HepG2 (cell line): ENCODE measurements around the gene CLMP. TPM values are rescaled to one million over a fixed set of nuclear protein-coding genes. Genes with fewer than 3 reads are reported as not detected.
"Not testable (repeated sequence)": the region's sequence is repeated elsewhere in the genome, so short reads cannot be mapped to it uniquely, and the experiment has no call there.

Source experiments
- ATAC-seq: fragments of 200-7000 bp; cut with Tn5 transposase; 3 replicates; pipeline ENCODE4 v1.9.1; 2020; ENCODE audit warnings: mild to moderate bottlenecking, moderate library complexity
- BruUV-seq: library from RNA; stranded (reverse); fragments of 400-500 nt; replicated peaks from 2 replicates; lab custom pipeline; 2021; lab: Mats Ljungman, UMichigan
- CTCF ChIA-PET: fragments of 300-600 bp; formaldehyde crosslinking; extraction: SDS; loops from one replicate; lab custom pipeline; 2021; ENCODE audit warnings: low total read pairs, inconsistent platforms, low intra/inter-chr PET ratio; lab: Yijun Ruan, JAX
- POLR2A ChIA-PET: fragments of 350-600 bp; sonication (Branson Sonifier 250); formaldehyde crosslinking; loops from one replicate; lab custom pipeline; 2020; ENCODE audit warnings: antibody characterized with exemption, inconsistent platforms; lab: Yijun Ruan, JAX
- DNase-seq: peaks from one replicate; pipeline ENCODE4 v3.0.0-alpha.2; 2015; ENCODE audit warnings: low spot score
- FAIRE-seq: peaks from 3 replicates; lab custom pipeline; 2011; peaks lifted over from hg19 to GRCh38; lab: Jason Lieb, UNC
- H2AFZ ChIP-seq: one replicate; pipeline ENCODE4 v1.6.1; 2011; ENCODE audit warnings: low read length, inconsistent platforms
- H3K27ac ChIP-seq: fragments of 300-600 bp; 3 replicates; pipeline ENCODE4 v1.8.0; 2011; ENCODE audit warnings: mixed run types, mild to moderate bottlenecking, mixed read lengths, low read length, inconsistent platforms; ENCODE audit not compliant: insufficient read depth; ENCODE audit errors: extremely low read length
- H3K27me3 ChIP-seq, 2 experiments: fragments of 200-600 bp in 1 of 2; 2 replicates in 1 of 2; 3 replicates in 1 of 2; pipeline versions ENCODE4 v1.6.0 to v1.8.0; 2011; ENCODE audit warnings: low read length in 2 of 2, mild to moderate bottlenecking in 2 of 2, moderate library complexity in 2 of 2, inconsistent platforms in 1 of 2; ENCODE audit not compliant: insufficient read depth in 2 of 2, control insufficient read depth in 1 of 2
- H3K36me3 ChIP-seq, 2 experiments: fragments of 200-600 bp in 1 of 2; replicated peaks in 1 of 2; 2 replicates in 1 of 2; 3 replicates in 1 of 2; pipeline versions ENCODE4 v1.5.1 to v1.8.0; 2011; ENCODE audit warnings: low read length in 2 of 2, inconsistent platforms in 1 of 2; ENCODE audit not compliant: insufficient read depth in 2 of 2, control insufficient read depth in 1 of 2
- H3K4me1 ChIP-seq: 2 replicates; pipeline ENCODE4 v1.5.1; 2012; ENCODE audit warnings: low read length, inconsistent platforms; ENCODE audit not compliant: insufficient read depth
- H3K4me2 ChIP-seq: 2 replicates; pipeline ENCODE4 v1.6.0; 2011; ENCODE audit warnings: low read depth, low read length, inconsistent platforms
- H3K4me3 ChIP-seq, 3 experiments: fragments of 200-600 bp in 1 of 3; sonication (generic), shearing (Covaris generic) in 1 of 3; replicated peaks in 1 of 3; 2 replicates each; pipeline ENCODE4 v1.5.1; 2011 to 2016; ENCODE audit warnings: low read length in 3 of 3, inconsistent platforms in 2 of 3, low read depth in 2 of 3, mild to moderate bottlenecking in 2 of 3, control low read depth in 1 of 3, mixed read lengths in 1 of 3; ENCODE audit not compliant: insufficient read depth in 1 of 3
- H3K79me2 ChIP-seq: one replicate; pipeline ENCODE4 v1.6.1; 2011; ENCODE audit warnings: low read length, inconsistent platforms; ENCODE audit not compliant: insufficient read depth
- H3K9ac ChIP-seq: 2 replicates; pipeline ENCODE4 v1.6.0; 2011; ENCODE audit warnings: mild to moderate bottlenecking, low read depth, low read length, inconsistent platforms; ENCODE audit not compliant: insufficient read depth
- H3K9me3 ChIP-seq: 2 replicates; pipeline ENCODE4 v1.5.1; 2012; ENCODE audit warnings: mild to moderate bottlenecking, low read length
- H4K20me1 ChIP-seq: 2 replicates; pipeline ENCODE4 v1.6.0; 2011; ENCODE audit warnings: inconsistent platforms, mild to moderate bottlenecking, low read length, moderate library complexity; ENCODE audit not compliant: insufficient read depth
- AHR ChIP-seq: IDR thresholded peaks from 2 replicates; pipeline ENCODE4 v1.6.1; 2018; ENCODE audit warnings: missing genetic modification reagents, missing compliant biosample characterization
- TERF1 ChIP-seq: sonication (generic); formaldehyde crosslinking; IDR thresholded peaks from 2 replicates; pipeline ENCODE4 v1.8.0; 2022; ENCODE audit warnings: mild to moderate bottlenecking, missing genetic modification reagents, moderate library complexity
- ZBTB43 ChIP-seq: sonication (generic); formaldehyde crosslinking; conservative IDR thresholded peaks from 2 replicates; pipeline ENCODE4 v1.4.0; 2020; ENCODE audit warnings: missing genetic modification reagents
- WGBS: methylation state at CpG from one replicate; pipeline ENCODE4 v1.1.6; 2017; ENCODE audit warnings: low lambda C conversion rate; 5-methylcytosine and 5-hydroxymethylcytosine counted together
- in situ Hi-C: cut with HindIII; loops from 2 replicates; pipeline ENCODE4 v1.10.0; 2017; ENCODE audit warnings: low pct_unique_long_range_greater_than_20kb; ENCODE audit not compliant: extremely low pct_ligation_motif_present
- intact Hi-C: fragments of 100-400 bp; cut with micrococcal nuclease; formaldehyde crosslinking; loops from one replicate; pipeline ENCODE4 v1.10.0; 2022; ENCODE audit not compliant: unreplicated experiment
- polyA plus RNA-seq, 8 experiments: library from polyadenylated mRNA; depleted of rRNA in 3 of 8; stranded (reverse) in 7 of 8; unstranded in 1 of 8; fragments of >200 nt; fragmentation: Illumina TruSeq in 4 of 8; extraction: Trizol in 4 of 8; gene quantifications; 2 replicates each; pipeline versions ENCODE4 v1.2.1 to v1.2.3, GENCODE V29; 2011 to 2016; ENCODE audit warnings: low read depth in 4 of 8, missing spikeins in 1 of 8, mixed read lengths in 1 of 8; ENCODE audit not compliant: insufficient read depth in 1 of 8
- total RNA-seq, 5 experiments: library from RNA; depleted of rRNA; stranded (reverse); fragments of >200 nt; fragmentation: Illumina TruSeq; extraction: Trizol; gene quantifications; 2 replicates each; pipeline ENCODE4 v1.2.3, GENCODE V29; 2016; ENCODE audit warnings: low read depth in 1 of 5

The CLMP gene
- total and polyA plus RNA-seq, 2 of the 13 experiments (the other 11 are each of a cell fraction or from before 2014, with no cell fraction given) = not detected

- in situ Hi-C loops (no loop called here), intact Hi-C loops (no loop called here)
- Histone ChIP-seq H3K27ac (no peak overlapping the region), H3K4me2 (no peak overlapping the region), H3K79me2 (no peaks in the 10 kb centered on the region), H3K27me3 (peaks cover 3 to 8% of the 10 kb centered on the region in 2 experiments; a peak in 3 of 5 replicates), H3K36me3 (no peaks in the 10 kb centered on the region), H2AFZ (no peak overlapping the region), H3K4me1 (no peaks in the 10 kb centered on the region), H3K9me3 (no peaks in the 10 kb centered on the region), H3K4me3 (no peak overlapping the region), H3K9ac (no peak overlapping the region), H4K20me1 (no peaks in the 10 kb centered on the region)
- ChIA-PET POLR2A (no interaction called here), CTCF (no interaction called here)
- DNase-seq = no peak
- ATAC-seq = no peak
- no peak for FAIRE-seq
- 16% methylated on average over 6 of the region's 6 CpGs for WGBS
- TF ChIP-seq AHR (CRISPR knock-in tag) (no peak), TERF1 (CRISPR knock-in tag) (no peak), ZBTB43 (CRISPR knock-in tag) (no peak)
- no TSS peak for BruUV-seq
Observed at GRCh38 chr11:123132881-123133280, 62.2 kb downstream of the CLMP start.

DNA sequence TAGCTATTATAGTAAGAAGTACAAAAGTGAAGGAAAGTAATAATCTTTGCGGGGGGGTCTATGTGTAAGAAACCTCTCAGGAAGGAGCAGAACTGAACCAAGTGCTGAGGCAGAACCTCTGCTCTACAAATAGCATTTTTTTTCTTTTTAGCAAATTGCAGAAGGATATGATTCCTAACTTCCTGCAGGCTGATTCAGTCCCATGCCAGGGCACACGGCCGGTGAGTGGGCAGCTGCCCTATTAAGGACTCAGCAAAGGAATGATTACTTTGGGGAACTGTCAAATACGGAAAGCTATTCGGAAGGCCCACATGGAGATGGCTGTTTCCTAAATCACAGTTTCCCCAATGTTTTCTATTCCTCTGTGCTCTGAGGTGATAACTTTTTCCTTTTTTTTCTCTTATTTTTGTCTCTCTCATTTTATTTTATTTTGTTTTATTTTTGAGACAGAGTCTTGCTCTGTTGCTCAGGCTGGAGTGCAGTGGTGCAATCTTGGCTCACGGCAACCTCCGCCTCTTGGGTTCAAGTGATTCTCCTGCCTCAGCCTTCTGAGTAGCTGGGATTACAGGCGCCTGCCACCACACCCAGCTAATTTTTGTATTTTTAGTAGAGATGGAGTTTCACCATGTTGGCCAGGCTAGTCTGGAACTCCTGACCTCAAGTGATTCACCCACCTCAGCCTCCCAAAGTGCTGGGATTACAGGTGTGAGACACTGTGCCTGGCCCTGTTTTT, 62.8 kb downstream of the CLMP start:
- H3K4me2 ChIP-seq, H4K20me1 ChIP-seq, POLR2A ChIA-PET, H3K79me2 ChIP-seq, in situ Hi-C loops, H3K27me3 ChIP-seq, H2AFZ ChIP-seq, CTCF ChIA-PET, FAIRE-seq, BruUV-seq, H3K4me1 ChIP-seq, H3K9ac ChIP-seq, H3K27ac ChIP-seq, H3K4me3 ChIP-seq, H3K9me3 ChIP-seq, DNase-seq, ATAC-seq, H3K36me3 ChIP-seq, intact Hi-C loops: not testable (repeated sequence)
- 46% methylated on average over 8 of the region's 8 CpGs for WGBS
